ENCODE data around the gene ISG15.

DNA sequence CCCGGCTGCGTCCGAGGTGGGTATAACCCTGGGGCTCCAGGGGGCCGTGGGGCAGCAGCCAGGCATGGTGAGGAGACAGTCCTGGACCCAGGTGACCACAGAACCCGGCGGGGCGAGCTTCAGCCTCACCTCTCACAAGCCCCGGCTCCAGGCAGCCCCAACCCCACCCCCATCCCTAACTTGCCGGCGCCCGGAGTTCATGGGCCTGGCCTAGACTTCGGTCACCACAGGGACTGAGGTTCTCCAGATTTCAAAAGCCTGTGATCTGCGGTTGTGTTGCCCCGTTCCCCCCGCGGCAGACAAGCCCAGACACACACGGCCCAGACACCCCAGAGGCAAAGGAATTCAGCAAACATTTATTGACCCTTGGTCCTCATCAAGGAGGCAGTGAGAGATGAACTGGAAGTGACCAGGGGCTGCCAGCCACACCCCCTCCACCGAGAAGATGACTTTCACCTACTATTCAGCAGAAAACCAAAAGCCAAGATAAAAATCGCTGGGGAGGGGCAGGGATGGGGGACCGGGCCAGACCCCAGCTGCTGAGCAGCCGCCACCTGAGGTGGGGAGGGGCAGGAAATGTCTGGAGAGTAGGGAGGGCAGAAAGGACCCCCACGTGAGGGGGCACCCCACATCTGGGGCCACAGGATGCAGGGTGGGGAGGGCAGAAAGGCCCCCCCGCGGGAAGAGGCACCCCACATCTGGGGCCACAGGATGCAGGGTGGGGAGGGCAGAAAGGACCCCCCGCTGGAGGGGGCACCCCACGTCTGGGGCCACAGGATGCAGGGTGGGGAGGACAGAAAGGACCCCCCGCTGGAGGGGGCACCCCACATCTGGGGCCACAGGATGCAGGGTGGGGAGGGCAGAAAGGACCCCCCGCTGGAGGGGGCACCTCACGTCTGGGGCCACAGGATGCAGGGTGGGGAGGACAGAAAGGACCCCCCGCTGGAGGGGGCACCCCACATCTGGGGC lies 17.3 kb upstream of the ISG15 start:
- TF ChIP-seq, protein P1, sequence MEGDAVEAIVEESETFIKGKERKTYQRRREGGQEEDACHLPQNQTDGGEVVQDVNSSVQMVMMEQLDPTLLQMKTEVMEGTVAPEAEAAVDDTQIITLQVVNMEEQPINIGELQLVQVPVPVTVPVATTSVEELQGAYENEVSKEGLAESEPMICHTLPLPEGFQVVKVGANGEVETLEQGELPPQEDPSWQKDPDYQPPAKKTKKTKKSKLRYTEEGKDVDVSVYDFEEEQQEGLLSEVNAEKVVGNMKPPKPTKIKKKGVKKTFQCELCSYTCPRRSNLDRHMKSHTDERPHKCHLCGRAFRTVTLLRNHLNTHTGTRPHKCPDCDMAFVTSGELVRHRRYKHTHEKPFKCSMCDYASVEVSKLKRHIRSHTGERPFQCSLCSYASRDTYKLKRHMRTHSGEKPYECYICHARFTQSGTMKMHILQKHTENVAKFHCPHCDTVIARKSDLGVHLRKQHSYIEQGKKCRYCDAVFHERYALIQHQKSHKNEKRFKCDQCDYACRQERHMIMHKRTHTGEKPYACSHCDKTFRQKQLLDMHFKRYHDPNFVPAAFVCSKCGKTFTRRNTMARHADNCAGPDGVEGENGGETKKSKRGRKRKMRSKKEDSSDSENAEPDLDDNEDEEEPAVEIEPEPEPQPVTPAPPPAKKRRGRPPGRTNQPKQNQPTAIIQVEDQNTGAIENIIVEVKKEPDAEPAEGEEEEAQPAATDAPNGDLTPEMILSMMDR (IDR thresholded peaks at IDR 0.05): no peak
- TF ChIP-seq POLR2A (IDR thresholded peaks at IDR 0.05): no peak

All from Peyer's patch (tissue), 4 donors.